GM18508 (cell line): Measurements from ENCODE around the gene SLCO4A1.
"Not testable (repeated sequence)": the region's sequence is repeated elsewhere in the genome, so short reads cannot be mapped to it uniquely, and the experiment has no call there.

ENCODE experiments used
- ATAC-seq: cut with Tn5 transposase; IDR thresholded peaks from one replicate; pipeline ENCODE4 v1.9.1; 2021; ENCODE audit warnings: moderate number of reproducible peaks; ENCODE audit not compliant: insufficient read depth, unreplicated experiment

The SLCO4A1 gene

DNA sequence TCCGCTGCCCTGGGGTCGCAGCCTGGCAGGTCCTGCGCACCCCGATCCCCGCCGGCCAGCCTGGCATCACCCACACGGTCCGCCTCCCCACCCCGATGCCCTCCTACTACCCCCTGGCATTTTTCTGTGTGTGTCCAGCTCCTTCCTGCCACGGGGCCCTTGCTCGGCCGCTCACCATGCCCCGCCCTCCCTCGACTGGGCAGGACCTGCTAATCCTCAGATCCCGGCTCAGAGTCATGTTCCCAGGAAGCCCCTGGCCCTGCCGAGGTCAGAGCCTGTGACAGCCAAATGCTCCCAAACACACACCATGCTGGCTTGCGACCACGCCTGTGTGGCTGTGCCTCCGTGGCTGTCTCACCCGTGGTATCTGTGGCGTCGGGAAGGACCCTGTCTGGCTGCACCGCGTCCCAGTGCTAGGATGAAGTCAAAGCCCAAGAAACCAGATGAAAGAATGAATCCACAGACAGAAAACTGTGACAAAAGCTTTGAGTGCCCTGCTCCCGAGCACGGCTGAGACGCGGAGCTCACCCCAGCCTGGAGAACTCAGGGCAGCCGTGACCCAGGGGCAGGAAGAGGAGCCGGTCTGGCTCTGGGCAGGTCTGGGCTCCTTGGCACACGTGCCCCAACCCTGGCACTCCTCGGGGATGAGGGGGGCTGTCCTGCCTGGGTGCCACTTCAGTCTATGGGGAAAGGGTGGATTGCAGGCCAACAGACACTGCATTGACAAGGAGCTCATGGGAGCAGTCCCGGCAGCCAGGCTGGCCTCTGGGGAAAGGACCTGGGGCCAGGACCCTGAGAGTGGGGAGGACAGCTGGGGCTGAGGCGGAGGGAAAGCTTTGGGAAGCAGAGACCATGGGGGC, 20.8 kb upstream of the SLCO4A1 start:
- ATAC-seq = no peak

DNA sequence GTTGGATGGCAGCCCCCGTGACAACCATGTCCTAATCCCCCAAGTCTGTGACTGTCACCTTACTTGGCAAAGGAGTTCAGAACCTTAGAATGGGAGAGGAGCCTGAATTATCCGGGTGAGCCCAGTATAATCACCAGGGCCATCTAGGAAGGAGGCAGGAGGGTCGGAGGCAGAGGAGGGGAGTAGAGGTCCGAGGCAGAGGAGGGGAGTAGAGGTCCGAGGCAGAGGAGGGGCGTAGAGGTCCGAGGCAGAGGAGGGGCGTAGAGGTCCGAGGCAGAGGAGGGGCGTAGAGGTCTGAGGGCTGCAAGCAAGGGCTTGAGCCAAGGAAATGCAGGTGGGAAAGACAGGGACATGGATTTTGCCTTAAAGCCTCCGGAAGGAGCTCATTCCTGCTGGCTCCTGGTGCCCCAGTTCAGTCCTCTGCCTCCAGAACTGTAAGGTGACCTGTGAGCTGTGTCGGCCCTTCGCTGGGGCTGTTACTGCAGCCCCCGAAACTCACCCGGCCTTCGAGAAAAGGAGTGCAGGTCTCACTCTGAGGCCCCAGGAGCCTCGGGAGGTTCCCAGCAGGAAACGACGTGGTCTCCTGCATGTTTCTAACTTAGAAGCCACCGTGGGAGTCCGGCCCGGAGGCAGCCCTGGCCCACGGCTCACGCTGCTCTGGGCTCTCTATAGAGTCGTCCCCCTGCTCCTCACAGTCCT, 20.0 kb upstream of the SLCO4A1 start:
- ATAC-seq = no peak

DNA sequence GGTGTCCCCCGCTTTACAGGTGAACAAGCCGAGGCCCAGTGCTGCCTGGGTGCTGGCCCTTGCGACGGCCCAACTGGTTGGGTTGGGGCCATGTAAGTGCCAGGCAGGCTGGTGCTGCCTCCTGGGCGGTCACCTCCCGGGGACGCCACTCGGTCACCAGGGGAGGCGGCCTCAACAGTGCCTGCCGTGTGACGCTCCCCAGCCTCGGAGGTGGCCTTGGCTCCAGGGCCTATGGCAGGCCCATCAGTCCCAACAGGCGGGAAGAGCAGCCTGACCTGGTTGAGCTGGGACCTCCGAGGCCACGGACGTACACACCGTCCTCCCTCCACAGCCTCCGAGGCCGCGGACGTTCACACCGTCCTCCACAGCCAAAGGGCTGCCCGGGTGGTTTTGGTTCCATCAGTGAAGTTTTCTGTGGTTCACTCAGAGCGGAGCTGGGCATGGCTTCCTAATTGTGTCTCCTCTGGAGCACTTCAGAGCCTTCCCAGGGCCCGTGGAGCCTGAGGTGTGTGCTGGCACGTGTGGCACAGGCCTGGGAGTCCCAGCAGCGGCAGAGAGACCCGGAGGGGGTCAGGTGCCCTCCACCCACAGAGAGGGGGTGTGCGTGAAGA, 19.3 kb upstream of the SLCO4A1 start:
- no peak for ATAC-seq

DNA sequence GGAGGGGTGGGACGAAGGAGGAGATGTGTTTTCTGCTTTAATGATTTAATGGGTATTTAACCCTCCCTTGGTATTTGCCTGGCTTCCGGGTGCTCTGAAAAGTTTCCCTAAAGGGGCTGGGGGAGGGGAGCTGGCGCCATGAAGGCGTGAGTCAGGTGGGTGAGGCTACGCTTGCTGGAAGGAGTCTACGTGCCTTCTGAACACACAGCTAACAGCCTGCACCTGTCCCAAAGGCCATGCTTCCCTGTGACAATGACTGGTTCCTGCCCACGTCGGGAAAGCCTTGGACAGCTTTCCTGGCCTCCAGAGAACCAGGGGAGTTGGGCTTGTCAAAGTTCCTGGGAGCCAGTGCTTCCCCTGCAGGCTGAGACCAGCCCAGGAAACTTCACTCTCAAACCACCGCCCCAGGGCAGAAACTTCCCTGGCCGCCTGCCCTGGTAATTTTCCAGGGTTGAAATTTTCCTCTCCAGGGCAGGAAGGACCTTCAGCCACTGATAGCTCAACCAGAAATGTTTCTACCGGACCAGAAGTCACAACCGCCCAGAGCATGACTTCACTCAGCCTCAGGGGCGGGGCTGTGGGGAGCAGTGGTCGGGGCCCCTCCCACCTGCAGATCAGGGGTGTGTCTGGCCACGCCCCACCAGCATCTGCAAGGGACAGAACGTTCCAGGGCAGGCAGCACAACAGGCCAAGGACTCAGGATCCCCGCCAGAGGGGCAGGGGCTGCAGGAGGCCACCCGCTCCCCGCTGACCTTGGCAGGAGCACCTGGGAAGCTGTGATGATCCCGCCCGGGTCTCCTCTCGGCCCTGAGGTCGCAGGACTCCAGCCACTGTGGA, 18.6 kb upstream of the SLCO4A1 start:
- ATAC-seq = no peak

DNA sequence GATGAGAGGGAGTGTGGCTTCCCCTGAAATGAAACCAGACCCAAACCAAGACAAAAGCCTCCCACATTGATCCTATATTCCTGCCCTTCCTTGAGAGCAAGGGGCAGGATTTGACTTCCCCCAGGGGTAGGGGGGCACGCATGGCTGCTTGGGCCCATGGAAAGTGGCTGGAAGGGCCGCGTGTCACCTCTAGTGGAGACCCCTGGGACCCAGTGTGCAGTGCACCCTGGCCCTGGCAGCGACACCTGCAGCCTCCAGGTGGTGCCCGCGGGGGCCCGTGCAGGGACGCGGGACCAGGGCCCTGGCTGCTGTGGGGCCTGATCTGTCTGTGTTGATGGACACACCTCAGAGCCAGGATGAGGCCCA, 18.0 kb upstream of the SLCO4A1 start:
- no peak for ATAC-seq

GRCh38 chr20:62624719-62625453, 17.4 kb upstream of the SLCO4A1 start:
- ATAC-seq = no peak

- no peak for ATAC-seq
Measured at GRCh38 chr20:62625516-62625915, 16.8 kb upstream of the SLCO4A1 start.

- ATAC-seq = no peak
Measured at GRCh38 chr20:62625921-62626547, 16.3 kb upstream of the SLCO4A1 start.

GRCh38 chr20:62627425-62627824, 14.9 kb upstream of the SLCO4A1 start:
- not testable (repeated sequence) for ATAC-seq

- no peak for ATAC-seq
Measured at GRCh38 chr20:62627901-62628612, 14.2 kb upstream of the SLCO4A1 start.

DNA sequence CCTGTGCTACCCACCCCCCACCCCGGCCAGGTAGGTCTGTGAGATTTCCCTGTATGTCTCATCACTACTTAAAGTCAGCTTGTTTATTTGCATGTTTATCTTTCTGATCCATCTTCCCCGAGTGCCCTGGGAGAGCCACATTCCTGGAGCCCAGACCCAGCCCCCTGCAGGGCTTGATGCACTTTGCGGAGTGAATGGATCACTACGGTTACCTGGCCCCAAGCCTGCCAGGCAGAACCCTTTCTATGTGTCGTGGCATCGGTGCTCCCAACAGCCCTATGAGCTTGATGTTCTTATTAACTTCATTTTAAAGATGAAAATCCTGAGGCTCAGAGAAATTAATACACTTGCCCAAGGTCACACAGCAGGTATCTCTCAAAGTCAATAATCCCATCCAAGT, 13.6 kb upstream of the SLCO4A1 start:
- ATAC-seq = no peak

DNA sequence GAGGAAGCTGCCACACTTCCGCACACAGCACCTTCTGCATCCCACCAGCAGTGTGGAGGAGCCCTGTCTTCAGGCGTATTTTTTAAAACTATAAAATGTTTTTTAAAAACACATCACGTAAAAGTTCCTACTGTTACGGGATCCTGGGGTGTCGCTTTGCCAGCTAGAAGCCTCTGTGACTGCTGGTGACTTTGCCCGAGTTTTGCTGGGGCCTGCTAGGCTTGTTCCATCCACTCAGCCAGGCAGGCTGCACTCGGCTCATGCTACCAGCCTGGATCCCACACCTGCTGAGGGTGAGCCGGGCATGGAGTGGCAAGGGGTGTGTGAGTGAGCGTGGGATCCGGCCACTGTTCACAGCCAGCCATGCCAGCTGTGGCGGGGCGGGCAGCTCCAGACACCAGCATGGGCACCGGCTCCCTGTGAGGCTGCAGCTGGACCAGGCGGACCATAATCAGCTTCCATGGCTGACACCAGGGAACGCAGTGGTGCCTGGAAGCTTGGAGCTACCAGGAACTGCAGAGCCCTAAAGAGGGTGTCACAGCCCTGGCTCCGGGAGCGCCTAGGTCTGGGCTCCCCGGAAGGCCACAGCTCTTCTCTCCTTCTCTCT, 12.3 kb upstream of the SLCO4A1 start:
- ATAC-seq = no peak

DNA sequence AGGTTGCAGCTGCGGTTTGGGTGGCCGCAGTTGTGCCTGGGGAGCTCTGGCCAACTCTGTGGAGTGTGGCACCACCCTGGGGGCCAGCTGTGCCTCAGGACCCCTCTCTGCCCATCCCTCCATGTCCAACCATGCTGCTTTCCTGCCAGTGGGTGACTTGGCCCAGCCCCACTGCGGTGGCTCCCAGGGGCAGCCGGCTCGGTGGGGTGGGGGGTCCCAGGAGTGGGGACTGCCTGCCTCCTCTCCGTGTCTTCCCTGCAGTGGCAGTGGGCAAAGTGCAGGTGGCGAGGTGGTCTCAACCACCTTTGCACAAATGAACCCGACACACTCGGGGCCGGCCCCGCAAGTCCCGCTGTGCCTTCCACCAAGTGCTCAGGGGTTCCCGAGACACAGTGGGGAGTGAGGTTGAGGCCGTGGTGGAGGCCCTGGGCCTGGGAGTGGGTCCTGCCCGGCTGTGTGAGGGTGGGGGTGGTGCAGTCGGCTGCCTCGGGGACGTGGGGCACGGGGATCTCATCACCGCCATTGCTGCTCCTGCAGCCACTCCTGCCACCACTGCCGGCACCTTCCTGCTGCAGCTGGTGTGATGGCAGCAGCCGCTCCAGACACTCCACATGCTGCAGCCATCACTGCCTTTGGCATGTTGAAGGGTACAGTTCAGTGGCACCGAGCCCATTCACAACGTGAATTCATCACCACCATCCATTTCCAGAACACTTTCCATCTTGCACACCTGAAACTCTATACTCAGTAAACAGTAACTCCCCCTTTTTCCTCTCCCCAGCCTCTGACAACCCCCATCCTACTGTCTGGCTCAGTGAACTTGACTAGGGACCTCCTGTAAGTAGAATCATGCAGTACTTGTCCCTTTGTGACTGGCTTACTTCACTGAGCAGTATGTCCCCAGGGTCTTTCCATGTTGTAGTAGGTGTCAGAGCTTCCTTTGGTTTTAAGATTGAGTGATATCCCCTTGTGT, 10.7 kb upstream of the SLCO4A1 start:
- no peak for ATAC-seq

DNA sequence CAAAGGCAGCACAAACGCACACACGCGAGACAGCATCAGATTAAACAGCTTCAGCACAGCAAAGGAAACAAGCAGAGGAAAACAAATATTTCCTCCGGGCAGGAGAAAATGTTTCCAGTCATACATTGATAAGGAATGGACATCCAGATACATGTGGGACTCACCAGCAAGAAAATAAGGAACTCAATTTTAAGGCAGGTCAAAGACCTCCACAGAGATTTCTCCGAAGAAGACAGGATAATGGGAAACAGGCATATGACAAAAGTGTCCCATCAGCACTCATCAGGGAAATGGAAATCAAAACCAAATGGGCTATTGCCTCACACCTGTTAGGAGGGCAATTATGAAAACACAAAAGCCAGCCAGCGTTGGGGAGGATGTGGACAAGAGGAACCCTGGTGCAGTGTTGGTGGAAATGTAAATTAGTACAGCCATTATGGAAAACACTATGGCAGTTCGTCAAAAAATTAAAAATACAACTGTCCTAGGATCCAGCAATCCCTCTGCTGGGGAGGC, 9.7 kb upstream of the SLCO4A1 start:
- ATAC-seq = no peak

GRCh38 chr20:62633598-62634329, 8.5 kb upstream of the SLCO4A1 start:
- no peak for ATAC-seq

GRCh38 chr20:62634330-62634967, 7.9 kb upstream of the SLCO4A1 start:
- ATAC-seq = no peak
